Adipocyte (in vitro differentiated cells): ENCODE measurements around the gene SLX9.
"Not testable (repeated sequence)": the region's sequence is repeated elsewhere in the genome, so short reads cannot be mapped to it uniquely, and the experiment has no call there.

ENCODE experiments used
- DNase-seq: peaks from one replicate; pipeline ENCODE4 v3.0.0-alpha.2; 2015; ENCODE audit warnings: low read depth
- H3K27me3 ChIP-seq: replicated peaks from 2 replicates; pipeline ENCODE4 v1.7.0; 2013; ENCODE audit warnings: mild to moderate bottlenecking, low read length, moderate library complexity; ENCODE audit not compliant: control insufficient read depth, insufficient read depth
- H3K36me3 ChIP-seq: 2 replicates; pipeline ENCODE4 v1.7.0; 2013; ENCODE audit warnings: low read length, mild to moderate bottlenecking, moderate library complexity; ENCODE audit not compliant: control insufficient read depth, insufficient read depth, severe bottlenecking
- H3K4me1 ChIP-seq: 2 replicates; pipeline ENCODE4 v1.7.0; 2013; ENCODE audit warnings: mild to moderate bottlenecking, low read length, moderate library complexity; ENCODE audit not compliant: control insufficient read depth, insufficient read depth
- H3K4me3 ChIP-seq: 2 replicates; pipeline ENCODE4 v1.7.0; 2013; ENCODE audit warnings: mild to moderate bottlenecking, low read length, moderate library complexity
- H3K9ac ChIP-seq: 2 replicates; pipeline ENCODE4 v1.7.0; 2013; ENCODE audit warnings: mild to moderate bottlenecking, low read length, moderate library complexity
- H3K9me3 ChIP-seq: 2 replicates; pipeline ENCODE4 v1.7.0; 2013; ENCODE audit warnings: mild to moderate bottlenecking, low read length, moderate library complexity; ENCODE audit not compliant: control insufficient read depth

The SLX9 gene

DNA sequence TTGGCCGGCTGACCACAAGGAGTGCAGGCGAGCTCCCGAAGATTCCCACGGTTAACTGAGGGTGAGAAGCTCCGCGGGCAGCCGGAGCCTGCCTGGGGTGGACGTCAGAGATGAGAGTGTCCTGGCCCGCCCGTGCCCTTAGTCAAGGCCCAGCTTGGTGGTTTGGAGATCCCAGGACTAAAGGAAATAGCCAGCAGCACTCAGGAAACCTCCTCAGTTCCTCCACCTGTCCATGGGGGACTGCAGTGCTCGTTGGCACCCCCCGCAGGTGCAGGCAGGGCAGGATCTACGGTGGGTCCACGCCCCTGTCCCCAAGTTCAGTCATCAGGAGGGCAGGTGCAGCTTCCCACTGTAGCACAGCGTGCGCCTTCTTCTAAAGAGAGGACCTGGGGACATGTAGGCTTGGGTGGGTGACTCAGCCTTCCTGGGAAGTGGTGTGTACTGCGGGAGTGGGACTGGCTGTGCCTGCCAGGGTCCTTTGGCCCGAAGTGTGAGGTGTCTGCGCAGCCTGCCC is 32.5 kb downstream of the SLX9 start:
- no peaks in the 10 kb centered on the region for H3K9me3 ChIP-seq
- no peak for DNase-seq
- no peak overlapping the region for H3K9ac ChIP-seq
- H3K4me1 ChIP-seq = peaks cover 9% of the 10 kb centered on the region
- no peaks in the 10 kb centered on the region for H3K27me3 ChIP-seq
- H3K4me3 ChIP-seq = no peak overlapping the region
- peaks cover 13% of the 10 kb centered on the region for H3K36me3 ChIP-seq

DNA sequence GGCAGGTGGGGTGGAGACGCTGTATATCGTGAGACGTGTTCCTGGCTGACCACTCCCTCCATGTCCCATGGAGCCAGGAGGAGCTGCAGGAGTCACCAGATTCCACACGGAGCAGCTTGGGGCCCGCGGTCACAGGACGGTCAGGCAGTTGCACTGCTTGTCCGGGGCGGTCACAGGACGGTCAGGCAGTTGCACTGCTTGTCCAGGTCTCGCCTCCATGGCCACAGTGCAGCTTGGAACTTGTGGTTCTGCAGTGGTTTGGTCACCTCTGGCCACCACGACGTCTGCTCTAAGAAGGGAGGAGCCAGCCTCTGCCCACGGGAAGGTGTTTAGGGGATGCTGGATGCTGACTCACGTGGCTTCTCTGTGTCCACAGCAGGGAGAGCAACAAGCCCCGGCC is 33.0 kb downstream of the SLX9 start:
- Histone ChIP-seq H3K36me3 (peaks cover 13% of the 10 kb centered on the region), H3K27me3 (no peaks in the 10 kb centered on the region), H3K9me3 (no peaks in the 10 kb centered on the region), H3K9ac (no peak overlapping the region), H3K4me3 (no peak overlapping the region), H3K4me1 (peaks cover 5% of the 10 kb centered on the region)
- DNase-seq = no peak

DNA sequence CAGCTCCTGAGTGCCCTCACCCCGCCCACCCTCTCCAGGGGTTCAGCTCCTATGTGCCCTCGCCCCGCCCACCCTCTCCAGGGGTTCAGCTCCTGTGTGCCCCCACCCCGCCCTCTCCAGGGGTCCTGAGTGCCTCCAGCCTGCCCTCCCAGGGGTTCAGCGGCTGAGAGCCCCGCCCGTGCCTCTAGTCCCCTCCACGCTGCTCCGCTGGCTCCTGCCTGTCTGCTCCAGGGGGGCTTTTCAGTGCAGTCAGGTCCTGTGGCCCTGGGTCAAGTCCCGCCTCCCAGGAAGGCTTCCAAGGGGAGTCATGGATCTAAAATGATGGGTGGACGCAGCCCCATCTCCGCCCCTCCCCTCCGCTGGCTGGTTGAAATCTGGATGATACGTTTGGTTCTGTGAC is 33.8 kb downstream of the SLX9 start:
- Histone ChIP-seq H3K36me3 (peaks cover 13% of the 10 kb centered on the region), H3K4me1 (no peaks in the 10 kb centered on the region), H3K4me3 (no peak overlapping the region), H3K9ac (no peak overlapping the region), H3K9me3 (no peaks in the 10 kb centered on the region), H3K27me3 (no peaks in the 10 kb centered on the region)
- DNase-seq = no peak

DNA sequence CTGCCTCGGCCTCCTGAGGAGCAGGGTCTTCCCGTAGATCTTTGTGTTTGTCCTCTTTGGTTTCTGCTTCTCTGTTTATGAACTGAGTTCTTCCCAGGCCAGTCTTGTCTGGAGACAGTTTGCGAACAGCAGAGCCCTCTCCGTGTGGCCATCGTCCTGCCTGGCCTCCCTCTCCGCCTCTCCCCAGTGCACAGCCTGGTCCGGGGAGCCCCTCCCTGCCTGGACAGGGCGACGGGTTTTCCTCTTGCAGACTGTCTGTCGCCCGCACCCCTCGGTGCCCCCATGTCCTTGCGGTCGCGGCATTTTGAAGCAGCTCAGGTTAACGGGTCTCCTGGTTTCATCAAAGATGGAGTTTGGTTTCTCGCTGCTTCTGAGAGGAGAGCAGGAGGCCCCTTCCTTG is 34.8 kb downstream of the SLX9 start:
- no peaks in the 10 kb centered on the region for H3K27me3 ChIP-seq
- peaks cover 7% of the 10 kb centered on the region for H3K36me3 ChIP-seq
- no peak for DNase-seq
- no peaks in the 10 kb centered on the region for H3K9me3 ChIP-seq
- no peak overlapping the region for H3K9ac ChIP-seq
- no peak overlapping the region for H3K4me3 ChIP-seq
- H3K4me1 ChIP-seq = no peaks in the 10 kb centered on the region

DNA sequence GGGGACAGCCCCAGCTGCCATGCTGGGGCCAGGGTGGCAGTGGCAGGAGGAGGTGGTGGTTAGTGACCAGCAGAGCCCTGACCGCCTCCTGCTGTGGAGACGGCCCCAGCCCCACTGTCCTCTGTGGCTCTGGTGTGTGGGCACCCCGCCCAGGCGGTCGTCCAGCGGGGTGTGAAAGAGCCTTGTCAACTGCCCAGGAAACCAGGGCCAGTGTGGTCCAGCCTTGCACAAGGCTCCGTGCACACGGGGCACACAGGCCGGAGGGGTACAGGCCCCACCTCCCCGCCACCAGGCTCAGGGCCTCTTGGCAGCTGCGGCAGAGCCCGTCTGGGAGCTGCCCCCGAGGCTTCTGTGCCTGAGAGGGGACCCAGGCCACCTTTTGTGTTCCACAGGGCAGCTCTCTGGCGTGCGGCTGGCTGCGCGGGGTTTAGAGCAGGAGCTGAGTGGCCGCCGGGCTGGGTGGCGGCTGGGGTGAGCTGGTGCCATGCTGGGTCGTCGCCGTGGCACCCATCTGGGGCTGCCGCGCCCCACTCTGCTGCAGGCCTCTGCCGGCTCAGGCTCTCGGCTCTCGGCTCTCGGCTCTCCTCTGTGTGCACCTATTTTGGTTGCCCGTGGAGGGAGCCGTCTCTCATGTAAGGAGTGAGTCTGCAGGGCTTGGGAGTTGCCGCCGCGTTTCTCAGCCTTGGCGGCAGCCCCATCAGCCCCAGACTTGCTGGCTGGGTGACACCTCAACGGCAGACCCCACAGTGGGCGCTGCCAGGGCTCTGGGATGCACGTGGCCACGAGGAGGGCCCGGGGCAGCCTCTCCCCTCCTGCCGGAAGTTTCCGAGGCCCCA is 36.1 kb downstream of the SLX9 start:
- H3K4me3 ChIP-seq = no peak overlapping the region
- H3K9me3 ChIP-seq = no peaks in the 10 kb centered on the region
- peaks cover 7% of the 10 kb centered on the region for H3K36me3 ChIP-seq
- no peak overlapping the region for H3K9ac ChIP-seq
- H3K4me1 ChIP-seq = no peaks in the 10 kb centered on the region
- DNase-seq = no peak
- H3K27me3 ChIP-seq = no peaks in the 10 kb centered on the region

DNA sequence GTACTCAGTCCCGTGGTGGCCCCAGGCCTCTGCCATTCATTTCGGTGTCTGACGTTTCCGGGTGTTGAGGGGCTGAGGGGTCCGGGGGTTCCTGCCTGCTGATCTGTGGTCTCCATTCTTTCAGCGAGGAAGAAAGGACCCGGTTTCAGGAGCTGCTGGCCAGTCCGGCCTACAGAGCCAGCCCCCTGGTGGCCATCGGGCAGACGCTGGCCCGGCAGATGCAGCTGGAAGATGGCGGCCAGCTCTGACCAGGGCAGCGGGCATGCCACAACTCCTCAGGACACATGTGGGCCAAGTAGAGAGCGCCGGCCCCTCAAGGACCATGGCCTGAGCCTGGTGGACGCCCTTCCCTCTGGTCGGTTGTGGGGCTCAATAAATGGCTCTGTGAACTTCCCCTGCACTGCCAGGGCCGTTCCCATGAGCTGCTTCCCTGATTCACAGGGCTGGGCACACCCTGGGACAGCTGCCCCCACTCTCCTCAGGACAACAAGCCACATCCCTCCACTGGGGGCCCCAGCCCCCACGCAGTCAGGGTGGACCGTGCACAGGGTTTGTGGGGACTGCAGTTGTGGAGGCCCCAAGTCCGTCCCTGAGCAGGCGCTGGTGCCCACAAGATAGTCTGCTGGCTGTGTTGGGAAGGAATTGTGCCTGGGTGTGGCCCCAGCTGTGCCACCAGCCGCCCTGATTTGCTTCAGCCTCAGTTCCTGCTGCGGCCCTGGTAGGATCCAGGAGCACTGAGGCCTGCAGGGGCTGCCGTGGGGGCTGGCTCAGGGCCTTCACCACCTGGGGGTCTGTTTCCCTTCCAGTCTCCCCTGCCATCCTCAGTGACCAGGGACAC is 36.9 kb downstream of the SLX9 start:
- DNase-seq, H3K27me3 ChIP-seq, H3K9me3 ChIP-seq, H3K9ac ChIP-seq, H3K36me3 ChIP-seq, H3K4me3 ChIP-seq, H3K4me1 ChIP-seq: not testable (repeated sequence)

DNA sequence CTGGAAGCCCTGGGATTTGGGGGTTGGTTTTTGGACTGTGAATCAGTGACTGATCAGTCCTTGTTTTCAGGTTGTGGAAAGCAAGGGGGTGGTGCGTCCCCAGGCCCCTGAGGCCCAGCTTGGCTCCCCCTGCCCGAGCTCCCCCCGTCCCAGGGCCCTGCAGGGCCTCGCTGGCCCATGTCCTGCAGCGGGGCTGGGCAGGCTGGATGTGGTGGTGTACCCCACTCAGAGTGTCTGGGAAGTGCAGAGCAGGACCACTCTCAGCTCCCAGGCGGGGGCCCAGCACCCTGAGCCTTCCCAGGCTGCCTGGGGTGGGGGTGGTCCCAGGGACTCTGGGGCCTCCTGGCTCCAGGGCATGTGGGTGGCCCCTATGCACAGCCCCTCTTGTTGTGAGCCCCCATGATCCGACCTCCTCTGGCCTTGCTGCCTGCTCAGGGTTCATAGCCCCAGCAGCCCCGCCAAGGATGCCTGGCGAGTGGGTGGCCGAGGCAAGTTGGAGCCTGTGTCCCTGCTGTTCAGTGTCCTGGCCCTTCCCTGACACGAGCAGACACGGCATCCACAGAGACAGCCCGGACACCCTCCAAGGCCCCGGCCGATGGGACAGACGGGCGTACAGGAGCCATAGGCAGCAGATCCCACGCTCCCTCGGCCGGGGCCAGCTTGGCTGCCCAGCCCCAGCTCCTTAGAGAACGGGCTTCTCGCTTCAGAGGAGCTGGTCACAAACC is 37.9 kb downstream of the SLX9 start:
- peaks cover 7% of the 10 kb centered on the region for H3K36me3 ChIP-seq
- no peaks in the 10 kb centered on the region for H3K27me3 ChIP-seq
- H3K9ac ChIP-seq = no peak overlapping the region
- no peak overlapping the region for H3K4me3 ChIP-seq
- H3K4me1 ChIP-seq = no peaks in the 10 kb centered on the region
- no peaks in the 10 kb centered on the region for H3K9me3 ChIP-seq
- DNase-seq = no peak

DNA sequence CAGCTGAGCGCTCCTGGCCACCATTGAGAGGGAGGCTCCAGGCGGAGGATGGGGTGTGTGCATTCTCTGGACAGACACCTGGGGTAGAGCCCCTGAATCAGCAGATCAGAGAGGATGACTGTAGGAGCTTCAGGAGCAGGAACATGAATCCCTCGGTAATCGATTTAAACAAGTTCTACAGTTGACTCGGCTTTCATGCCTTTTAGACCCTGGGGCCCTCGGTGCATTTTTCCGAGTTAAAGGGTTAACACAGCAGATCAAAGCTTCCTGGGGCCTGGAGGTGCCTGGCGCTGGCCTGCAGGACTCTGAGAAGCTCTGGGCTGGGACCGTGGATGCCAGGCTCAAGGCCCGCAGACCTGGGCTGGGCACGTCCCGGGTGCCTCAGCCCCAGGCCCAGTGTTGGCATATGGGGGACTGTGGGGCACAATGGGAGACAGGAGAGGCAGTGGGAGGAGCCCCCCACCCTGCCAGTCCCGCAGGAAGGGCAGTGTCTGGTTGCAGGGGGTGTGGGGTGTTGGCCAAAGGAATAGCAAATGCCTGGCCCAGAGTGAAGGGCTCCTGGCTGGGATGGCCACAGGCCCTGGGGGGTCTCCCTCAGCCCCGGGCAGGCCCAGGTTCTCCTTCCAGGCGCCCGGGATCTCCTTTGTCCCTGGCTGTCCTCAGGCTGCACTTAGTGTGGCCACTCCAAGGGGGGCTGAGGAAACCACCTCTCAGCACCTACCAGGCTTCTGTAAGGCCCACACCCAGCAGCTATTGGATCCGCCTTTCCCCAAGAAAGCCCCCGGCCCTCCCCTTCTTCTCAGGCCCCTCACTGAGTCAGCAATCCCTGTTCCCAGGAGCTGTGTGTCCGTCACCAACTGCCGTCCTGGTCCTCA is 40.1 kb downstream of the SLX9 start:
- H3K4me1 ChIP-seq = no peaks in the 10 kb centered on the region
- no peaks in the 10 kb centered on the region for H3K36me3 ChIP-seq
- no peak overlapping the region for H3K9ac ChIP-seq
- no peaks in the 10 kb centered on the region for H3K9me3 ChIP-seq
- H3K27me3 ChIP-seq = no peaks in the 10 kb centered on the region
- DNase-seq = no peak
- no peak overlapping the region for H3K4me3 ChIP-seq

DNA sequence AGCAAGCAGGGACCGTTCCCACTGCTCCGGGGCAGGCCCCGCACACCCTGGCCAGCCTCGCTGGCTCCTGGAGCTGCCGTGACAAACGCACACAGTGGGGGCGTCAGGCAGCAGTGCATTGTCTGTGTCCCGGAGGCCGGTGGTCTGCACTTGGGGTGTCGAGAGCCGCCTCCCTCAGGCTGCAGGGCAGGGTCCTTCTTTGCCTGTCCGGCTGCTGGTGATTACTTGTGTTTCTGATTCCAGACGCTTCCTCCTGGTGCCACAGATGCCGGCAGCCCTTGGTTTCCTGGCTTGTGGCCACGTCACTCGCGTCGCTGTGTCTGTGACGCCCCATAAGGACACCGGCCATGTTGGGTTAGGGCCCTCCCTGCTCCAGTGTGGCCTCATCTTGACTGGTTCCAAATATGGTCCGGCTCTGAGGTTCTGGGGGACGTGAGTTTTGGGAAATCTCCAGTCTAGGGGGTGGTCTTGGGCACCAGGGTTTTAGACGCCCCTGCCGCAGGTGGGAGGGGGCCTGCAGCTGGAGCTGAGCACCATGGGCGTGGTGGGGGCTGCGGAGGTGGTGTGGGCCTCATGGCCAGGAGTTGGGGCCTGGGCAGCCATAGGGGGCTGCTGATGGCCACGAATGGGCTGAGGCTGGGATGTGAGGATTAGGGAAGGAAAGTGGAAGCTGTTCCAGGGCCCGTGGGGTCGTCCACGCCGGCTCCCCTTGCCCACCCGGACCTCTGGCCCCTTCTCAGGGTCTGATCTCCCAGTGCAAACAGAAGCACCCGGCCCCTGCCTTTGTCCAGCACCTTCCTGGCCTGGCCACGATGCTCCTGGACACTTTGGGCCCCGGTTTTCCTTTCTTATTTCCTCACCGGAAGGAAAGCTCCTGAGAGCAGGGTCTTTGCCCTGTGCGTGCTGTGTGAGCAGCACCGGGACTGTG is 41.0 kb downstream of the SLX9 start:
- no peak for DNase-seq
- H3K4me3 ChIP-seq = no peak overlapping the region
- H3K27me3 ChIP-seq = no peaks in the 10 kb centered on the region
- no peak overlapping the region for H3K9ac ChIP-seq
- H3K36me3 ChIP-seq = no peaks in the 10 kb centered on the region
- no peaks in the 10 kb centered on the region for H3K4me1 ChIP-seq
- H3K9me3 ChIP-seq = no peaks in the 10 kb centered on the region
